Kidney (tissue), 14 donors: Measurements from ENCODE around the gene BEAN1. TPM values are rescaled to one million over a fixed set of nuclear protein-coding genes. Genes with fewer than 3 reads are reported as not detected.

Experiments used
- DNase-seq, 5 donors: peaks; one replicate each; pipeline ENCODE4 v3.0.0-alpha.2; 2013 to 2020
- FAIRE-seq: peaks from 2 replicates; lab custom pipeline; 2012; peaks lifted over from hg19 to GRCh38; lab: Jason Lieb, UNC
- H3K27ac ChIP-seq, 2 donors: one replicate each; pipeline ENCODE4 v1.7.0; 2013; ENCODE audit warnings: low read depth in 2 of 2, low read length in 2 of 2, inconsistent platforms in 1 of 2
- H3K27me3 ChIP-seq: one replicate; pipeline ENCODE4 v1.7.1; 2013; ENCODE audit warnings: low read length, inconsistent platforms; ENCODE audit not compliant: control insufficient read depth, insufficient read depth
- H3K36me3 ChIP-seq, 3 donors: one replicate each; pipeline versions ENCODE4 v1.7.0 to v1.7.1; 2013; ENCODE audit warnings: low read length in 3 of 3, control low read depth in 1 of 3, inconsistent platforms in 1 of 3; ENCODE audit not compliant: insufficient read depth in 3 of 3, control insufficient read depth in 2 of 3
- H3K4me1 ChIP-seq, 3 donors: one replicate each; pipeline versions ENCODE4 v1.7.0 to v1.7.1; 2013; ENCODE audit warnings: low read length in 3 of 3, inconsistent platforms in 1 of 3, low read depth in 1 of 3; ENCODE audit not compliant: control insufficient read depth in 2 of 3, insufficient read depth in 2 of 3
- H3K4me3 ChIP-seq, 3 donors: one replicate each; pipeline versions ENCODE4 v1.7.0 to v1.8.1; 2013; ENCODE audit warnings: low read length in 3 of 3, control low read depth in 1 of 3, inconsistent platforms in 1 of 3
- H3K9ac ChIP-seq, 3 donors: one replicate each; pipeline versions ENCODE4 v1.7.0 to v1.7.1; 2013; ENCODE audit warnings: low read length in 3 of 3, control low read depth in 1 of 3, inconsistent platforms in 1 of 3
- H3K9me3 ChIP-seq, 3 donors: one replicate each; pipeline versions ENCODE4 v1.7.0 to v1.7.1; 2013; ENCODE audit warnings: low read length in 3 of 3, control low read depth in 1 of 3, inconsistent platforms in 1 of 3; ENCODE audit not compliant: control insufficient read depth in 2 of 3, insufficient read depth in 1 of 3
- intact Hi-C: fragments of 100-400 bp; cut with DNase I; formaldehyde crosslinking; loops from one replicate; pipeline ENCODE4 v1.11.1; 2022
- polyA plus RNA-seq: library from polyadenylated mRNA; stranded (reverse); fragments of 350-450 nt; fragmentation: Illumina TruSeq; extraction: RNeasy Lipid Tissue Mini Kit (QIAGEN cat#74804); gene quantifications from one replicate; pipeline ENCODE4 v1.2.3, GENCODE V29; 2014; ENCODE audit warnings: low read depth, low replicate concordance; ENCODE audit not compliant: insufficient read depth
- total RNA-seq: library from RNA; stranded (reverse); fragmentation: NEBNext Ultra II Directional; extraction: Animal tissue kit (Norgen Biotek cat#: 25700); gene quantifications from one replicate; pipeline ENCODE4 v1.2.1, GENCODE V29; 2021
- TF ChIP-seq, protein P1 (sequence below): IDR thresholded peaks from 3 replicates; pipeline ENCODE4 v1.5.1; 2012; ENCODE audit warnings: mild to moderate bottlenecking, moderate library complexity, borderline replicate concordance; ENCODE audit not compliant: insufficient read depth; ENCODE audit errors: extremely low read depth
- donor health status: control.
- donor health status: control.
- donor health status: control.
- donor health status: control.
- donor health status: control.
- donor health status: DM: yes; HTN: yes; CAD: no.
- donor health status: Normal renal cell carcinoma (clear cell type).

BEAN1 gene
- total and polyA plus RNA-seq, 2 donors from 2014 or later, result 0.47 to 2.4 TPM

DNA sequence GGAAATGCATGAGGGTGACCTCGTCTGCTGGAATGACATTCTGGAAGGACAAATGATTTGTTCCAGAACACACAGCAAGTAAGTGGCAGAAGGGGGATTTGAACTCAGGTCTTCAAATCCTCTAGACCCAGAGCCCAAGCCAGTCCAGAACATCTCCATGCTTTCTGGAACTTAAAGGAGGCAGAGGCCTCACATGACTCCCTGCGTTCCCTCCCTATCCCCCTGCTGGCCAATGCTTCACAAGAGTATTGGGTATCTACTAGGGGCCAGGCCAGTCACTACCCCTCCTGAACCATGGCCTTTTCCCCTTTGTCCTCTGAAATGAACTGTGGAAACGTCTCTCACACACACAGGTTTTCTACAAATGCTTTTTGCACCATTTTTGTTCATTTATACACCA lies 7.6 kb upstream of the BEAN1 start:
- intact Hi-C loops, result no loop called here
- DNase-seq (no peak), FAIRE-seq (no peak)
- Histone ChIP-seq H3K36me3 (no peaks in the 10 kb centered on the region), H3K27ac (no peak overlapping the region), H3K9me3 (no peaks in the 10 kb centered on the region), H3K4me3 (no peak overlapping the region), H3K9ac (no peak overlapping the region), H3K27me3 (no peaks in the 10 kb centered on the region), H3K4me1 (no peaks in the 10 kb centered on the region)
- TF ChIP-seq, protein P1, sequence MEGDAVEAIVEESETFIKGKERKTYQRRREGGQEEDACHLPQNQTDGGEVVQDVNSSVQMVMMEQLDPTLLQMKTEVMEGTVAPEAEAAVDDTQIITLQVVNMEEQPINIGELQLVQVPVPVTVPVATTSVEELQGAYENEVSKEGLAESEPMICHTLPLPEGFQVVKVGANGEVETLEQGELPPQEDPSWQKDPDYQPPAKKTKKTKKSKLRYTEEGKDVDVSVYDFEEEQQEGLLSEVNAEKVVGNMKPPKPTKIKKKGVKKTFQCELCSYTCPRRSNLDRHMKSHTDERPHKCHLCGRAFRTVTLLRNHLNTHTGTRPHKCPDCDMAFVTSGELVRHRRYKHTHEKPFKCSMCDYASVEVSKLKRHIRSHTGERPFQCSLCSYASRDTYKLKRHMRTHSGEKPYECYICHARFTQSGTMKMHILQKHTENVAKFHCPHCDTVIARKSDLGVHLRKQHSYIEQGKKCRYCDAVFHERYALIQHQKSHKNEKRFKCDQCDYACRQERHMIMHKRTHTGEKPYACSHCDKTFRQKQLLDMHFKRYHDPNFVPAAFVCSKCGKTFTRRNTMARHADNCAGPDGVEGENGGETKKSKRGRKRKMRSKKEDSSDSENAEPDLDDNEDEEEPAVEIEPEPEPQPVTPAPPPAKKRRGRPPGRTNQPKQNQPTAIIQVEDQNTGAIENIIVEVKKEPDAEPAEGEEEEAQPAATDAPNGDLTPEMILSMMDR, result no peak

DNA sequence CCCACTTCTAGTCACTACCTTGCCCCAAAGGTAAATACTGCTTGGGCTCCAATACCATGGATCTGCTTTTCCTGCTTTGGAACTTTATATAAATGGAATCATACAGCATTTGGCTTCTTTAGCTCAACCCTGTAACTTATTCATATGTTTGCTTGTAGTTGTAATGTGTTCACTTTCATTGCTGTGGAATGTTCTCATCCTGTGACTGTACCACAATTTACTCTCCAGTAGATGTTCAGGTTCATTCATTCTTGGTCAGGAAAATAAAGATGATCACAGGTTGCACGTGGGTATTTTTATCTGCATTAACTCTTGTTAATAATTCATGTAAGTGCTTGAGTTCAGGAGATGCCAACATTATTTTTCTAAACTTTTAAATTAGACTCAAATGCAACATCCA lies 6.7 kb upstream of the BEAN1 start:
- H3K27ac ChIP-seq, result no peak overlapping the region
- DNase-seq (no peak), FAIRE-seq (no peak)
- intact Hi-C loops, result no loop called here
- H3K4me3 ChIP-seq, result no peak overlapping the region
- no peaks in the 10 kb centered on the region for H3K4me1 ChIP-seq
- H3K27me3 ChIP-seq, result no peaks in the 10 kb centered on the region
- TF ChIP-seq, protein P1, result no peak
- no peaks in the 10 kb centered on the region for H3K36me3 ChIP-seq
- no peaks in the 10 kb centered on the region for H3K9me3 ChIP-seq
- H3K9ac ChIP-seq, result no peak overlapping the region

DNA sequence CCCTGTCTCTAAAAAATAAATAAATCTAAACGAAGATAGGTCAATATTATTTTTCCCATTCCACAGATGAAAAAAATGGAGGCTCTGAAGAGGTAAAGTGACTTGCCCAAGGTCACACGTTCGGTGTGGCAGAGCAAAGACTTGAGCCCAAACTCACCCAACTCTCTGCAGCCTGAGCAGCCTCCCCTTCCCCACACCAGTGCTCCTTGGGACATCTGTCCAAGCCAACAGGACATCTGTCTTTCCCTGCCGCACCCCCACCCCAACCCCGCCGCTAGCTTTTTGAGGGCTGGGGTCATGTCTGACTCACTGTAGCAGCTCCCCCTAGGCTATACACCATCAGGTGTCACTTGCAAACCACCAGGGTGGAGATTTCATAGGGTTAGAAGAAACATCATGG lies 5.2 kb upstream of the BEAN1 start:
- no peak for FAIRE-seq
- H3K9me3 ChIP-seq, result no peaks in the 10 kb centered on the region
- TF ChIP-seq, protein P1, result no peak
- no peak overlapping the region for H3K4me3 ChIP-seq
- no peak overlapping the region for H3K27ac ChIP-seq
- H3K4me1 ChIP-seq, result peaks cover 0 to 4% (median 0%) of the 10 kb centered on the region in 3 donors
- H3K9ac ChIP-seq, result no peak overlapping the region
- H3K27me3 ChIP-seq, result peaks cover 9% of the 10 kb centered on the region
- H3K36me3 ChIP-seq, result no peaks in the 10 kb centered on the region
- intact Hi-C loops, result no loop called here
- DNase-seq, result no peak

DNA sequence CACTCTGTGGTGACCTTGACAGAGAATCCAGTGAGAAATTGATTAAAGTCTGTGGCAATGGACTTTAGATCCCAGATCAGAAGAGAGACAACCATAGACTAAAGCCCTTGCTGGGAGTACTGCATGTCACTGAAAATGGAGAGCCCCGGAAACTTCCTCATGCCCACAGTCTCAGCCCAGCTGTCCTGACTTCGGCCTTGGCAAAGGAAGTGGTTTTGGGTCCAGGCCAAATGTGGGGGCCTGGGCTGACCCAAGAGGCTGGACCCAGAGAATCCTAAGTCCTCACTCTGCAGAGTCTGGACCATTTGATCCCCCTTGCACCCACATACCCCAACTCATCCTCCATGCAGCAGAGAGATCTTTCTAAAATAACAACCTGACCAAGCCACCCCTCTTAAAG lies 4.7 kb upstream of the BEAN1 start:
- FAIRE-seq (no peak), DNase-seq (no peak)
- H3K4me1 ChIP-seq, result peaks cover 0 to 4% (median 0%) of the 10 kb centered on the region in 3 donors
- TF ChIP-seq, protein P1, result no peak
- no peak overlapping the region for H3K4me3 ChIP-seq
- H3K9me3 ChIP-seq, result no peaks in the 10 kb centered on the region
- no peak overlapping the region for H3K27ac ChIP-seq
- H3K27me3 ChIP-seq, result peaks cover 9% of the 10 kb centered on the region
- no peak overlapping the region for H3K9ac ChIP-seq
- no peaks in the 10 kb centered on the region for H3K36me3 ChIP-seq
- intact Hi-C loops, result no loop called here
